ENCODE measurements around the gene LTBP1. TPM values are rescaled to one million over a fixed set of nuclear protein-coding genes. Genes with fewer than 3 reads are reported as not detected.
"Not testable (repeated sequence)": the region's sequence is repeated elsewhere in the genome, so short reads cannot be mapped to it uniquely, and the experiment has no call there.

Gene LTBP1
- total RNA-seq, 2 experiments from 2014 or later = 61.1 to 82.6 TPM

- Histone ChIP-seq H2AFZ (ENCODE audit: low read length) (no peak overlapping the region), H4K20me1 (ENCODE audit: insufficient read depth, low read length) (no peaks in the 10 kb centered on the region), H3K4me1 (ENCODE audit: insufficient read depth, low read length, poor library complexity, severe bottlenecking) (no peaks in the 10 kb centered on the region), H3K36me3 (ENCODE audit: insufficient read depth, low read length) (peaks cover 12% of the 10 kb centered on the region; the same call in 1 of the 2 replicates), H3K79me2 (ENCODE audit: insufficient read depth, low read depth, low read length) (no peaks in the 10 kb centered on the region), H3K9me3 (ENCODE audit: low read length) (no peaks in the 10 kb centered on the region), H3K9me2 (ENCODE audit: insufficient read depth, low read length) (no peaks in the 10 kb centered on the region), H3K27ac (ENCODE audit: low read depth, low read length, poor library complexity, severe bottlenecking) (no peak overlapping the region), H3K4me3 (ENCODE audit: low read depth, low read length, poor library complexity, severe bottlenecking) (no peak overlapping the region), H3K4me2 (ENCODE audit: low read length) (no peak overlapping the region)
- BruUV-seq (replicated peaks) = no TSS peak
- POLR2A ChIA-PET = no interaction called here
- no peak for DNase-seq (ENCODE audit: low spot score)
- intact Hi-C loops (cut with micrococcal nuclease; ENCODE audit: unreplicated experiment) = no loop called here
- TF ChIP-seq, protein P1, sequence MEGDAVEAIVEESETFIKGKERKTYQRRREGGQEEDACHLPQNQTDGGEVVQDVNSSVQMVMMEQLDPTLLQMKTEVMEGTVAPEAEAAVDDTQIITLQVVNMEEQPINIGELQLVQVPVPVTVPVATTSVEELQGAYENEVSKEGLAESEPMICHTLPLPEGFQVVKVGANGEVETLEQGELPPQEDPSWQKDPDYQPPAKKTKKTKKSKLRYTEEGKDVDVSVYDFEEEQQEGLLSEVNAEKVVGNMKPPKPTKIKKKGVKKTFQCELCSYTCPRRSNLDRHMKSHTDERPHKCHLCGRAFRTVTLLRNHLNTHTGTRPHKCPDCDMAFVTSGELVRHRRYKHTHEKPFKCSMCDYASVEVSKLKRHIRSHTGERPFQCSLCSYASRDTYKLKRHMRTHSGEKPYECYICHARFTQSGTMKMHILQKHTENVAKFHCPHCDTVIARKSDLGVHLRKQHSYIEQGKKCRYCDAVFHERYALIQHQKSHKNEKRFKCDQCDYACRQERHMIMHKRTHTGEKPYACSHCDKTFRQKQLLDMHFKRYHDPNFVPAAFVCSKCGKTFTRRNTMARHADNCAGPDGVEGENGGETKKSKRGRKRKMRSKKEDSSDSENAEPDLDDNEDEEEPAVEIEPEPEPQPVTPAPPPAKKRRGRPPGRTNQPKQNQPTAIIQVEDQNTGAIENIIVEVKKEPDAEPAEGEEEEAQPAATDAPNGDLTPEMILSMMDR (conservative IDR thresholded peaks at IDR 0.05; ENCODE audit: low read length) = no peak
- CTCF ChIA-PET (ENCODE audit: unreplicated experiment) = no interaction called here
Observed at GRCh38 chr2:33383855-33384598, 437.3 kb downstream of the LTBP1 start.

DNA sequence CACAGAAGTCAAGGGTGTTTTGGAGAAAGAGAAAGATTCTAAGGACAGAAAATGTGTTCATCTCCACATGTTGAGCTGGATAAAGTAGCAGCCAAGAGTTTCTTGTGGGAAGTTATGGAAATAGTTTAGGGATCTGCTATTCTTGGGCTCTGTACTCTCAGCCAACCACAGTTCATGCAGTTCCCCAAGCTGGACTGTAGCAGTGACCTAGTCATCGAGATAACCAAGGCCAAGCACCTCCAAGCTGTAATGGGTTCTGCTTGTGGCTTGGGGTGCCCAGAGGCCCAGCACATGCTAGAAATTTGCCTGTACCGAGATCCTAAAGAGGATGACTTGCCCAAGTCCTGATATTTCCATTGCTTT, 437.8 kb downstream of the LTBP1 start:
- H3K4me1 ChIP-seq (ENCODE audit: insufficient read depth, low read length, poor library complexity, severe bottlenecking) = no peaks in the 10 kb centered on the region
- no peak overlapping the region for H3K4me3 ChIP-seq (ENCODE audit: low read depth, low read length, poor library complexity, severe bottlenecking)
- no TSS peak for BruUV-seq (replicated peaks)
- no peak overlapping the region for H2AFZ ChIP-seq (ENCODE audit: low read length)
- no peaks in the 10 kb centered on the region for H3K9me2 ChIP-seq (ENCODE audit: insufficient read depth, low read length)
- no peak overlapping the region for H3K4me2 ChIP-seq (ENCODE audit: low read length)
- POLR2A ChIA-PET = interaction anchor here (0.7 kb wide), 1 partner anchor 11 kb away, joined by 3 read pairs; no protein-coding TSS in a partner anchor
- no peaks in the 10 kb centered on the region for H3K79me2 ChIP-seq (ENCODE audit: insufficient read depth, low read depth, low read length)
- no peak overlapping the region for H3K27ac ChIP-seq (ENCODE audit: low read depth, low read length, poor library complexity, severe bottlenecking)
- no peaks in the 10 kb centered on the region for H3K9me3 ChIP-seq (ENCODE audit: low read length)
- TF ChIP-seq EZH2phosphoT487 (IDR thresholded peaks at IDR 0.05; ENCODE audit: borderline replicate concordance, low read depth, low read length) = no peak
- TF ChIP-seq, protein P1 (conservative IDR thresholded peaks at IDR 0.05; ENCODE audit: low read length) = no peak
- CTCF ChIA-PET (ENCODE audit: unreplicated experiment) = no interaction called here
- intact Hi-C loops (cut with micrococcal nuclease; ENCODE audit: unreplicated experiment) = no loop called here
- no peaks in the 10 kb centered on the region for H4K20me1 ChIP-seq (ENCODE audit: insufficient read depth, low read length)
- no peak for DNase-seq (ENCODE audit: low spot score)
- peaks cover 18% of the 10 kb centered on the region for H3K36me3 ChIP-seq (ENCODE audit: insufficient read depth, low read length)

GRCh38 chr2:33388996-33389395, 442.2 kb downstream of the LTBP1 start:
- no peaks in the 10 kb centered on the region for H3K9me3 ChIP-seq (ENCODE audit: low read length)
- no peak overlapping the region for H3K27ac ChIP-seq (ENCODE audit: low read depth, low read length, poor library complexity, severe bottlenecking)
- no TSS peak for BruUV-seq (replicated peaks)
- no peak overlapping the region for H2AFZ ChIP-seq (ENCODE audit: low read length)
- no peaks in the 10 kb centered on the region for H3K9me2 ChIP-seq (ENCODE audit: insufficient read depth, low read length)
- H3K36me3 ChIP-seq (ENCODE audit: insufficient read depth, low read length) = peaks cover 35% of the 10 kb centered on the region
- ChIA-PET CTCF (ENCODE audit: unreplicated experiment) (no interaction called here), POLR2A (interaction anchor here (0.8 kb wide), 1 partner anchor 629 kb away, joined by 3 read pairs; no protein-coding TSS in a partner anchor)
- intact Hi-C loops (cut with micrococcal nuclease; ENCODE audit: unreplicated experiment) = no loop called here
- no peak for TF ChIP-seq EZH2phosphoT487 (IDR thresholded peaks at IDR 0.05; ENCODE audit: borderline replicate concordance, low read depth, low read length)
- TF ChIP-seq, protein P1 (conservative IDR thresholded peaks at IDR 0.05; ENCODE audit: low read length) = no peak
- no peaks in the 10 kb centered on the region for H3K79me2 ChIP-seq (ENCODE audit: insufficient read depth, low read depth, low read length)
- H3K4me2 ChIP-seq (ENCODE audit: low read length) = no peak overlapping the region
- H3K4me3 ChIP-seq (ENCODE audit: low read depth, low read length, poor library complexity, severe bottlenecking) = no peak overlapping the region
- no peaks in the 10 kb centered on the region for H3K4me1 ChIP-seq (ENCODE audit: insufficient read depth, low read length, poor library complexity, severe bottlenecking)
- no peaks in the 10 kb centered on the region for H4K20me1 ChIP-seq (ENCODE audit: insufficient read depth, low read length)
- DNase-seq (ENCODE audit: low spot score) = no peak

DNA sequence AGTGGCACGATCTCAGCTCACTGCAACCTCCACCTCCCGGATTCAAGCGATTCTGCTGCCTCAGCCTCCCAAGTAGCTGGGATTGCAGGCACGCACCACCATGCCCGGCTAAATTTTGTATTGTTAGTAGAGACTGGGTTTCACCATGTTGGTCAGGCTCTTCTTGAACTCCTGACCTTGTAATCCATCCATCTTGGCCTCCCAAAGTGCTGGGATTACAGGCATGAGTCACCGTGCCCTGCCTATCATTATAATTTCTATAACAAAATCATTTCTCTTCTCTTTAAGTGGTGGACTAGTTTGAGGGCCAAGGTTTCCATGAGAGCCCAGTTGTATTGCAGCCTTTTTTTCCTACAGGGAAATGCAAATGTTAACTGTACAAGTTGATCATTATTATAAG, 442.9 kb downstream of the LTBP1 start:
- H3K9me3 ChIP-seq (ENCODE audit: low read length); DNase-seq (ENCODE audit: low spot score); H4K20me1 ChIP-seq (ENCODE audit: insufficient read depth, low read length); H2AFZ ChIP-seq (ENCODE audit: low read length); BruUV-seq (replicated peaks); H3K9me2 ChIP-seq (ENCODE audit: insufficient read depth, low read length); H3K79me2 ChIP-seq (ENCODE audit: insufficient read depth, low read depth, low read length); CTCF ChIA-PET (ENCODE audit: unreplicated experiment); H3K4me2 ChIP-seq (ENCODE audit: low read length); H3K27ac ChIP-seq (ENCODE audit: low read depth, low read length, poor library complexity, severe bottlenecking); H3K4me1 ChIP-seq (ENCODE audit: insufficient read depth, low read length, poor library complexity, severe bottlenecking); H3K4me3 ChIP-seq (ENCODE audit: low read depth, low read length, poor library complexity, severe bottlenecking); intact Hi-C loops (cut with micrococcal nuclease; ENCODE audit: unreplicated experiment): not testable (repeated sequence)
- POLR2A ChIA-PET = interaction anchor here (0.6 kb wide), 1 partner anchor 25 kb away, joined by 6 read pairs; no protein-coding TSS in a partner anchor
- peaks cover 35% of the 10 kb centered on the region for H3K36me3 ChIP-seq (ENCODE audit: insufficient read depth, low read length)
